NCI-H82 (cell line): ENCODE data around the gene TTC23.

ENCODE experiments used
- DNase-seq: peaks from one replicate; lab custom pipeline; 2025; lab: John Stamatoyannopoulos, UW

The TTC23 gene

DNA sequence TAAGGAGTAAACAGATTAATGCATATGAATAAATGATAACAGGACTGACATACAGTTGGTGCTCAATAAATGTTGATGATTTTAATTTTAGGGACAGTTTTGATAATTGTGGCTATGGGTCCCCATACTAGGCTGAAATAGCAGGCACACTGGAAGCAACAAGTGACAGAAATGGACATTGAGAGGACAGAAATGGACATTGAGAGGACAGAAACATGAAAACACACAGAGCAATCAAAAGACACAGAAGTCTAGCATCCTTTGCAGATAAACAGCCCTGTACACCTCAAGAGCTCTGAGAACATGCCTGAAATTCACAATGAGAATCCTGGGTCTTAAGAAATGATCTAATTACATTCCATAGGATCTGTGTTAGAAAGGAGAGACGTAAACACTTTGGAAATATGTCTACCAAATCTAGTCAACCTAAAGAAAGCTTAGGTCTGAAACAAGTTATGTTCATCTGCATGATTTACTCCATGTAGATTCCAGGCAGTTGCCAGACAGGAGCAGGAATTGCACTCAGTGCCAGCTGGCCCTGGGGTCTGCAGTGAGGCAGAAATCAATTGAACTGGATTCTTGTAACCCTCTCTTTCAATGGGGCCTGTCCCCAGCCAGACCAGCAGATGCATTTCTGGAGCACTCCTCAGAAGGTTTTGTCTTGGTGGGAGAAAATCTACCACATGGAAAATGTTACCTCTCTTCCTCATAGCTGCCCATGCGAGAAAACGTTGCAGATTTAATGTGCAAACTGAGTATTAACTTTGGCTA lies 84.2 kb downstream of the TTC23 start:
- no peak for DNase-seq

- DNase-seq, result no peak
Observed at GRCh38 chr15:99164119-99164518, 85.3 kb downstream of the TTC23 start.

GRCh38 chr15:99163271-99164062 lies 85.9 kb downstream of the TTC23 start:
- DNase-seq, result no peak

GRCh38 chr15:99158626-99159412 lies 90.6 kb downstream of the TTC23 start:
- no peak for DNase-seq

GRCh38 chr15:99157456-99157855 lies 91.9 kb downstream of the TTC23 start:
- no peak for DNase-seq

DNA sequence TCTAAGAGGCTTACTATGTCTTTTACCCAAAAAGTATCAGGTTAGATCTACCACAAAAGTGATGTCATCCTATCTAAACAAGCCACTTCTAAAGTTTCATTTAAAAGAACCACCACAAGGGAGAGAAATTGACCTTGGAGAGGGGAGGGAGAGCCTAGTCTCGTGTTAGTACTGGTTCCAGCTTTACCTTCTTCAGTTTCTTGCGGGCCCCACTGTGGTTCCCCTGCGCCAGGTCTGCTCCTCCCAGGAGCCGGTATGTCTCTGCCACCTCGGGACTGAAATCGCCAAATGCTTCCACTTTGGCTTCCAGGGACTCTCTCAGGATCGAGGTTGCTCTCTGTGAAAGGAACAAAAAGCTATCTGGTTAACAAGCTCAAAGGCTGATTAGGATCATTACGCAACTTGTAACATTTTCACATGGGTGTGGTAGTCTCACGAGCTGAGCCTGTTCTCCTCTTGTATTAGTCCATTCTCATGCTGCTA lies 93.4 kb downstream of the TTC23 start:
- DNase-seq, result peak; percentile 55

GRCh38 chr15:99154271-99154670 lies 95.1 kb downstream of the TTC23 start:
- DNase-seq, result peak; percentile 85

DNA sequence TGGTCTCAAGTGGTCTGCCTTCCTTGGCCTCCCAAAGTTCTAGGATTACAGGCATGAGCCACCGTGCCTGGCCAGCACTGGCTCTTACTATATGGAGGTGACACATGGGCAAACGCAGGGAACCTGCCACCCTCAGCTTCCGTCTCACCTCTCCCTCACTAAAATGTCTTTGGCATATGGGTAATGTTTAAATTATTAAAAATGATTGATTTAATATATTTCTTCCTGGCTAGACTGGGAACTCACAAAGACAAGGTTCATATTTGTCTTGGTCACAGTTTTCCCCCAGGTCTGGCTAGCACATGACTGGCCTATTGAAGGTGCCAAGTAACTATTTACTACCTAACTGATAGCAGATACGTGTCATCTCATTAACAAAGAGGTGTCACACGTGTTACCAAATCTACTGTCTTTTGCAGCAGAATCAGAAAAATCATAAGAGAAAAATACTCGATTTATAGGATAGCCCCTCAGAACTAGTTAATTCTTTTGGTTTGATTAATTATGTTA lies 96.3 kb downstream of the TTC23 start:
- DNase-seq, result no peak

DNA sequence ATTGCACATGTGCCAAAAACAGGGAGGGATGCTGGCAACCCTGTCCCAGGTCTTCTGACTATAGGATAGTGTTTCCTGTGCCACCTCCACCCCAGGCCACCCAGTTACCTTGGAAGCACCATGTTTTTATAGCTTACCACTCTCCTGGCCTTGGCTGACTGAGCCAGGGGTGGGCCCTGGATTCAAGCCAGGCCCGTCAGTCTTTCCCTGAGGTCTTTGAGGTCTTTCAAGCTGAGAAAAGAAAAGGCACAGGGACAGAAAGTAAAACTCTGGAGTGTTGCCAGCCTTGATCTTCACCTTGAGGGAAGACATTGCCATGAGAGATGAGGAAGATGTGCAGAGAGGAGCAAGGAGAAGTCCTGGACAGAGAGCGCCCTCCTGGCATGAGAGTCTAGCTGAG lies 98.2 kb downstream of the TTC23 start:
- no peak for DNase-seq

DNA sequence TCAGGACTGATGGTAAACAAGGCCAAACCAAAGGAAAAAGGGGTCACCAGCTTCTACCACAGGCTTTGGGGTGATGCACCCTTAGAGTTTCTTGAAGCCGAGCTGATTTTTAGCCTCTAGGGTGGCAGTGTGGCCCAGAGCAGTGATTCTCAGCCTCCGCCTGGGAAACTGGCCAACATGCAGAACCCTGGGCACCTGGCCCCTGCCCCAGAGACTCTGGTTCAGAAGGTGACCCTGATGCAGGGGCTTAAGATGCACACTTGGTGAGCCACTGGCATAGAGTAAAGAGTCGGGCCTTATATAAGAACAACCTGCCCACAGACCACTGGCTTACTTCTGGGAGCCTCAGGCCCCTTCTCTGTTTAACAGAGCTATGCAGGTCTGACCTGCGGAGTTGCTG lies 100.0 kb downstream of the TTC23 start:
- no peak for DNase-seq

GRCh38 chr15:99148851-99149276 lies 100.5 kb downstream of the TTC23 start:
- no peak for DNase-seq

- DNase-seq, result no peak
Observed at GRCh38 chr15:99146661-99147060, 102.7 kb downstream of the TTC23 start.

DNA sequence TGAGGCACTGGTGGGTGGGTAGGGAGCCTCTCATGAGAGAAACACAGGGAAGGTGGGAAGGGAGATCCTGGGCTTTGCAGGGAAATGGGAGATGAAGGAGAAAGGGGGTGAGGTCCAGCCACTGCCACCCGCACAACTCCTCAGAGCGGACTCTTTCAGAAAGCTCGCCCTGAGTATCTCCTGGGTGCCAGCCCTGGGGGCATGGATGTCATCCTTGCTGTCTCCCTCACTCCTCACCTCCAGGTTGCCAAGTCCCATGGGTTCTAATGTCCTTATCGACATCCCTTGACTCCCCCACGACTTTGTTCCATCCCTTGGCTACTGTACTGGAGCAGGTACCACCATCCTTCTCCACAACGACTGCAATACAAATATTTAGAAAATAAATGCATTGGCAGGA lies 103.6 kb downstream of the TTC23 start:
- DNase-seq, result no peak

DNA sequence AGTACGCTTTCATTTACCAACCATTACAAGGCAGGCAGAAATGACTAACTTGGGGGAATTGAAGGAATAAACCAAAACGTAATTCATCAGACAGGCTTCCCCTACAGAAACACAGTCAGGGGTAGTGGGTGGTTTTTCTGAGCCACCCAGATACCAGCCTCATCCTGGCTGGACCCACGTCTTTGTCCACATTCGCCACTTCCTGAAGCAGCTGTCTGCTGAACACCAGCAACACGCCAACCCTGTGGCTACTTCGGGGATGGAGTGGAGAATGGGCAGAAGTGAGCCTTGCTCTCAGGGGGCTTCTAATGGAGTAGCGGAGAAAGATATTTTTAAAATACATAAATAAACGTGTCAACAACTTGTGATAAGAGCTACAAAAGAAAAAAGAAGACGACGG lies 104.4 kb downstream of the TTC23 start:
- DNase-seq, result no peak

- DNase-seq, result peak; percentile 11
Observed at GRCh38 chr15:99143655-99144610, 105.4 kb downstream of the TTC23 start.

DNA sequence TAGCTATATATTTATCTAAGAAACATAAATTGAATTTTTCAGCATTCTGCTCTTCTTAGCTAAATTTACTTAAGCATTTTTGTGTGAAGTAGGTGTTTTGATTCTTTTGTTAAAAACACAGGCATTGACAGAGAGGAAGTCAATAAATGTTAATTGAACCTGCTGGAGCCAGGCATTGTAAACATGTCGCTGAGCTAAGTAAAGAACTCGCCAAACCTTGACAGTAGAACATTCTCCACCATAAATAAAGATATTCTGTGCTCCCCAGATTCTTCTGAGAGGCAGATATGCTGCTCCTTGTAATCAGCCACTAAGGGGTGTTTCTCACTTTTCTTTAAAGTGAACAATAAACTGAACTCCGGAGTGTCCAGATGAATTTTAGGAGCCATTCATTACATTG lies 106.1 kb downstream of the TTC23 start:
- DNase-seq, result no peak

- peak; percentile 56 for DNase-seq
Observed at GRCh38 chr15:99142562-99142961, 106.8 kb downstream of the TTC23 start.

DNA sequence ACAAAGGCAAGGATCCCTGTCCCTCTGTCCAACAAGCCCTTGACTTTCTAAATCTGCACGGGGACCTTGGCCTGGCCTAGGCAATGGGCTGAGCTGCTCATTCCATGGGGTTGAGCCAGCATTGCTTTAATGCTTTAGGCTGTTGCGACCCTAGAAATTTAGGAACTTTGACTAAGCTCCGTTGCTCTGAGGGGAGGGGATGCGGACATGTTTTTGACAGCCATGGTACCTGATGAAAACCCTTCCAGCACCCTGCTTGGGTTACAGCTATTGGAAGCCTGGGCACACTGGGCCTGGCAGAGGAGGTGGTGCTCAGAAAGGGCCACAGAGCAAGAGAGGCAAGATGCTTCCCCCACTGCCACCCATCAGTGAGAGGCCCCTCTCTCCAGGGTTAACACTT lies 107.4 kb downstream of the TTC23 start:
- no peak for DNase-seq

DNA sequence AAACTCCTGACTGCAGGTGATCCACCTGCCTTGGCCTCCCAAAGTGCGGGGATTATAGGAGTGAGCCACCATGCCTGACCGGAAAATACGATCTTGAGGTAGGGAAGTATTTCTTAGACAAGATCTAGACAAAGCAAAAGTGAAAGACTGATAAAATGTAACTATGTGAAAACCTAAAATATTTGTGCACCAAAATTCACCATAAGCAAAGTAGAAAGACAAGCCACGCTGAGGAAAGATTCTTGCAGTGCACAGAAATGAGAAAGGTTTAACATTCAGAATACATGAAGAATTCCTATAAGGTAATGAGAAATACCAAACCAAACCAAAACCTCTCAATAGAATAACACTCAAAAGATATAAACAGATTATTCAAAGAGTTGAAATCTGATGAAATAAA lies 108.8 kb downstream of the TTC23 start:
- DNase-seq, result no peak

GRCh38 chr15:99139276-99139675 lies 110.1 kb downstream of the TTC23 start:
- no peak for DNase-seq

DNA sequence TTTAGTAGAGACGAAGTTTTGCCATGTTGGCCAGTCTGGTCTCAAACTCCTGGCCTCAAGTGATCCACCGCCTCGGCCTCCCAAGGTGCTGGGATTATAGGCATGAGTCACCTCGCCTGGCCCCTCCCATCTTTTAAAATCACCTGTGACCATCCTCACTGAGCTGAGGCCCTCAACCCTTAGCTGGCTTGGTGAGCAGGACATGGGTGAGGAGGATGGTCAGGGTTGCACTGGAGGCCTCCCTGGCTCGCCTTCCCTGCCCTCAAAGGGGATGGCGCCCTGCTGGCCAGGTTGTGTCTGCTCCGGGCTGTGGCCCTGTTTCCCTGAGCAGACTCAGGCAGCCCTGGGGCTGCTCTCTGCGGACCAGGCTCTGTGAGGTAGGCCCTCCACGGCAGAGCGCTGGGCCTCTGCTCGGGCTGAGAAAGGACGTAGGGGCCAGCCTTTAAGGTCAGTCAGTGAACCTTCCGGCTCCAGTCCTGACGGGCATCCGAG lies 110.8 kb downstream of the TTC23 start:
- no peak for DNase-seq
